Testis (tissue), 3 donors: Measurements from ENCODE around the gene OR6J1. TPM values are rescaled to one million over a fixed set of nuclear protein-coding genes. Genes with fewer than 3 reads are reported as not detected.

Experiments
- polyA plus RNA-seq: library from polyadenylated mRNA; stranded (reverse); fragments of 350-450 nt; fragmentation: Illumina TruSeq; extraction: RNeasy Lipid Tissue Mini Kit (QIAGEN cat#74804); gene quantifications from one replicate; pipeline ENCODE4 v1.2.3, GENCODE V29; 2014; ENCODE audit warnings: low read depth, low replicate concordance; ENCODE audit not compliant: insufficient read depth
- total RNA-seq, 2 donors: library from RNA; depleted of rRNA; stranded (reverse); fragments of >200 nt; gene quantifications; one replicate each; pipeline ENCODE4 v1.2.3, GENCODE V29; 2016

The OR6J1 gene
- total and polyA plus RNA-seq, 3 donors from 2014 or later: 0.19 TPM; not detected in 2

Other genes with a start within 250 kb of the OR6J1 start
- gene DAD1, start 55.1 kb downstream of the OR6J1 start, total RNA-seq: 100 to 1,000 TPM; 209 to 235 TPM
- gene DAD1, start 55.1 kb downstream of the OR6J1 start, polyA plus RNA-seq: 350 TPM
- gene ABHD4, start 46.1 kb downstream of the OR6J1 start, total RNA-seq: 100 to 1,000 TPM; 122 to 158 TPM
- gene ABHD4, start 46.1 kb downstream of the OR6J1 start, polyA plus RNA-seq: 111 TPM
- 10 to 100 TPM; 61.7 to 79.8 TPM for gene OXA1L, start 122.3 kb upstream of the OR6J1 start, total RNA-seq
- gene OXA1L, start 122.3 kb upstream of the OR6J1 start, polyA plus RNA-seq: 76.8 TPM
- gene SLC7A7, start 171.1 kb upstream of the OR6J1 start, total RNA-seq: 10 to 100 TPM; 22.2 to 34.7 TPM
- gene SLC7A7, start 171.1 kb upstream of the OR6J1 start, polyA plus RNA-seq: 77.1 TPM
- gene MRPL52, start 185.5 kb upstream of the OR6J1 start, total RNA-seq: 10 to 100 TPM; 31.1 to 47.0 TPM
- gene MRPL52, start 185.5 kb upstream of the OR6J1 start, polyA plus RNA-seq: 77.0 TPM
- 10 to 100 TPM; 14.2 to 35.8 TPM for gene MMP14, start 192.2 kb upstream of the OR6J1 start, total RNA-seq
- gene MMP14, start 192.2 kb upstream of the OR6J1 start, polyA plus RNA-seq: 54.6 TPM
- gene LRP10, start 227.4 kb upstream of the OR6J1 start, total RNA-seq: 10 to 100 TPM; 41.3 to 67.7 TPM
- gene LRP10, start 227.4 kb upstream of the OR6J1 start, polyA plus RNA-seq: 58.2 TPM
- gene REM2, start 238.9 kb upstream of the OR6J1 start, total RNA-seq: 1 to 10 TPM; 2.9 to 4.8 TPM
- gene REM2, start 238.9 kb upstream of the OR6J1 start, polyA plus RNA-seq: 2.4 TPM